Kidney (tissue), 14 donors: ENCODE results near the gene MKRN2. TPM values are rescaled to one million over a fixed set of nuclear protein-coding genes. Genes with fewer than 3 reads are reported as not detected.

Experiments used
- DNase-seq, 5 donors: peaks; one replicate each; pipeline ENCODE4 v3.0.0-alpha.2; 2013 to 2020
- FAIRE-seq: peaks from 2 replicates; lab custom pipeline; 2012; peaks lifted over from hg19 to GRCh38; lab: Jason Lieb, UNC
- H3K27ac ChIP-seq, 2 donors: one replicate each; pipeline ENCODE4 v1.7.0; 2013; ENCODE audit warnings: low read depth in 2 of 2, low read length in 2 of 2, inconsistent platforms in 1 of 2
- H3K27me3 ChIP-seq: one replicate; pipeline ENCODE4 v1.7.1; 2013; ENCODE audit warnings: low read length, inconsistent platforms; ENCODE audit not compliant: control insufficient read depth, insufficient read depth
- H3K36me3 ChIP-seq, 3 donors: one replicate each; pipeline versions ENCODE4 v1.7.0 to v1.7.1; 2013; ENCODE audit warnings: low read length in 3 of 3, control low read depth in 1 of 3, inconsistent platforms in 1 of 3; ENCODE audit not compliant: insufficient read depth in 3 of 3, control insufficient read depth in 2 of 3
- H3K4me1 ChIP-seq, 3 donors: one replicate each; pipeline versions ENCODE4 v1.7.0 to v1.7.1; 2013; ENCODE audit warnings: low read length in 3 of 3, inconsistent platforms in 1 of 3, low read depth in 1 of 3; ENCODE audit not compliant: control insufficient read depth in 2 of 3, insufficient read depth in 2 of 3
- H3K4me3 ChIP-seq, 3 donors: one replicate each; pipeline versions ENCODE4 v1.7.0 to v1.8.1; 2013; ENCODE audit warnings: low read length in 3 of 3, control low read depth in 1 of 3, inconsistent platforms in 1 of 3
- H3K9ac ChIP-seq, 3 donors: one replicate each; pipeline versions ENCODE4 v1.7.0 to v1.7.1; 2013; ENCODE audit warnings: low read length in 3 of 3, control low read depth in 1 of 3, inconsistent platforms in 1 of 3
- H3K9me3 ChIP-seq, 3 donors: one replicate each; pipeline versions ENCODE4 v1.7.0 to v1.7.1; 2013; ENCODE audit warnings: low read length in 3 of 3, control low read depth in 1 of 3, inconsistent platforms in 1 of 3; ENCODE audit not compliant: control insufficient read depth in 2 of 3, insufficient read depth in 1 of 3
- intact Hi-C: fragments of 100-400 bp; cut with DNase I; formaldehyde crosslinking; loops from one replicate; pipeline ENCODE4 v1.11.1; 2022
- polyA plus RNA-seq: library from polyadenylated mRNA; stranded (reverse); fragments of 350-450 nt; fragmentation: Illumina TruSeq; extraction: RNeasy Lipid Tissue Mini Kit (QIAGEN cat#74804); gene quantifications from one replicate; pipeline ENCODE4 v1.2.3, GENCODE V29; 2014; ENCODE audit warnings: low read depth, low replicate concordance; ENCODE audit not compliant: insufficient read depth
- total RNA-seq: library from RNA; stranded (reverse); fragmentation: NEBNext Ultra II Directional; extraction: Animal tissue kit (Norgen Biotek cat#: 25700); gene quantifications from one replicate; pipeline ENCODE4 v1.2.1, GENCODE V29; 2021
- TF ChIP-seq, protein P1 (sequence below): IDR thresholded peaks from 3 replicates; pipeline ENCODE4 v1.5.1; 2012; ENCODE audit warnings: mild to moderate bottlenecking, moderate library complexity, borderline replicate concordance; ENCODE audit not compliant: insufficient read depth; ENCODE audit errors: extremely low read depth
- donor health status: control.
- donor health status: control.
- donor health status: control.
- donor health status: control.
- donor health status: control.
- donor health status: DM: yes; HTN: yes; CAD: no.
- donor health status: Normal renal cell carcinoma (clear cell type).

MKRN2 gene
- total and polyA plus RNA-seq, 2 donors from 2014 or later = 15.9 to 27.0 TPM

DNA sequence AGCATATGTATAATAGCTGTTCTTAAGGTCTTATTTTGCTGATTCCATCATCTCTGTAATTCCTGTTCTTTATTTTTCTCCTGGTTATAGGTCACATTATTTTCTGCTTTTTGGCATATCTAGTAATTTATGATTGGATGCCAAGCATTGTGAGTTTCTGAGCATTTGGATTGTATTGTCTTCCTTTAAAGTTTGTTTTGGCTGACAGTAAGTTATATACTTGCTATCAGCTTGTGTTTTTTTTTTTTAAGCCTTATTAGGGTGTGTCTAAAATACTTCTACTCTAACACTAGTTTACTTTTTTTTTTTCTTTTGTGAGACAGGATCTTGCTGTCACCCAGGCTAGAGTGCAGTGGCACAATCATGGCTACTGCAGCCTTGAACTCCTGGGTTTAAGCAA lies 10.1 kb downstream of the MKRN2 start:
- intact Hi-C loops = no loop called here

DNA sequence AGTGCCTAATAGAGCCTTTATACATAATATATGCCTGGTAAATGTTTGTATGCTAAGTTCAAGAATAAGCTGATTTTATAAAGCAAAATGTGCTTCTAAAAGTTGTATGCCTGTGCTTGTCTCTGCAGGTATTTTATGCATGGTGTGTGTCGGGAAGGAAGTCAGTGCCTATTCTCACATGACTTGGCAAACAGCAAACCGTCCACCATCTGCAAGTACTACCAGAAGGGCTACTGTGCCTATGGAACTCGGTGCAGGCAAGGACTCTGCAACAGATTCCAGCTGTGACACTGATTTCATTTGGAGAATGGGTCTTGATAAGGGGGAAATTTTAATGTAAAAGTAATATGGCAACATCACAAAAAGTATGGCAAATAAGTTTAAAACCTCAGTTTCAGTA lies 11.9 kb downstream of the MKRN2 start:
- H3K27ac ChIP-seq = no peak overlapping the region
- intact Hi-C loops = no loop called here
- no peaks in the 10 kb centered on the region for H3K27me3 ChIP-seq
- no peak overlapping the region for H3K4me3 ChIP-seq
- H3K4me1 ChIP-seq = no peaks in the 10 kb centered on the region
- no peaks in the 10 kb centered on the region for H3K9me3 ChIP-seq
- FAIRE-seq (no peak), DNase-seq (no peak)
- no peak overlapping the region for H3K9ac ChIP-seq
- TF ChIP-seq, protein P1, sequence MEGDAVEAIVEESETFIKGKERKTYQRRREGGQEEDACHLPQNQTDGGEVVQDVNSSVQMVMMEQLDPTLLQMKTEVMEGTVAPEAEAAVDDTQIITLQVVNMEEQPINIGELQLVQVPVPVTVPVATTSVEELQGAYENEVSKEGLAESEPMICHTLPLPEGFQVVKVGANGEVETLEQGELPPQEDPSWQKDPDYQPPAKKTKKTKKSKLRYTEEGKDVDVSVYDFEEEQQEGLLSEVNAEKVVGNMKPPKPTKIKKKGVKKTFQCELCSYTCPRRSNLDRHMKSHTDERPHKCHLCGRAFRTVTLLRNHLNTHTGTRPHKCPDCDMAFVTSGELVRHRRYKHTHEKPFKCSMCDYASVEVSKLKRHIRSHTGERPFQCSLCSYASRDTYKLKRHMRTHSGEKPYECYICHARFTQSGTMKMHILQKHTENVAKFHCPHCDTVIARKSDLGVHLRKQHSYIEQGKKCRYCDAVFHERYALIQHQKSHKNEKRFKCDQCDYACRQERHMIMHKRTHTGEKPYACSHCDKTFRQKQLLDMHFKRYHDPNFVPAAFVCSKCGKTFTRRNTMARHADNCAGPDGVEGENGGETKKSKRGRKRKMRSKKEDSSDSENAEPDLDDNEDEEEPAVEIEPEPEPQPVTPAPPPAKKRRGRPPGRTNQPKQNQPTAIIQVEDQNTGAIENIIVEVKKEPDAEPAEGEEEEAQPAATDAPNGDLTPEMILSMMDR = no peak
- peaks cover 9 to 31% (median 27%) of the 10 kb centered on the region in 3 donors for H3K36me3 ChIP-seq

More for the DNA sequence above, 10.1 kb downstream of the MKRN2 start:
- Histone ChIP-seq H3K9ac (no peak overlapping the region), H3K36me3 (peaks cover 2 to 20% (median 18%) of the 10 kb centered on the region in 3 donors), H3K4me1 (no peaks in the 10 kb centered on the region), H3K27me3 (no peaks in the 10 kb centered on the region), H3K9me3 (no peaks in the 10 kb centered on the region), H3K27ac (no peak overlapping the region), H3K4me3 (no peak overlapping the region)
- no peak for FAIRE-seq
- no peak for DNase-seq
- TF ChIP-seq, protein P1 = no peak

DNA sequence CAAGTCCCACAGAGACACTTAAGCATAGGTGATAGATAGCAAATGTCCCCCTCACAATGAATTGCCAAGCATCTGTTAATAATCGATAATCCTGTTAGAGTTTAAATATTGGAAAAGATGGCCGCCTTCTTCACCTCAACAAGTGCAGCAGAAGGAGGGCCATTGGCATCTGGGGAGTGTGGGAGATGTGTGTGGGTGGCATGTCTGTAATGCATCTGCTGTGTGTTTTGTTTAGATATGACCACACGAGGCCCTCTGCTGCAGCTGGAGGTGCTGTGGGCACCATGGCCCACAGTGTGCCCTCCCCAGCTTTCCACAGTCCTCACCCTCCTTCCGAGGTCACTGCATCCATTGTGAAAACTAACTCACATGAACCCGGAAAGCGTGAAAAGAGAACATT lies 12.9 kb downstream of the MKRN2 start:
- FAIRE-seq = no peak
- no peak overlapping the region for H3K9ac ChIP-seq
- H3K27ac ChIP-seq = no peak overlapping the region
- H3K36me3 ChIP-seq = peaks cover 14 to 42% (median 38%) of the 10 kb centered on the region in 3 donors
- no peaks in the 10 kb centered on the region for H3K4me1 ChIP-seq
- intact Hi-C loops = no loop called here
- TF ChIP-seq, protein P1 = no peak
- H3K4me3 ChIP-seq = no peak overlapping the region
- H3K9me3 ChIP-seq = no peaks in the 10 kb centered on the region
- no peaks in the 10 kb centered on the region for H3K27me3 ChIP-seq
- DNase-seq = no peak

DNA sequence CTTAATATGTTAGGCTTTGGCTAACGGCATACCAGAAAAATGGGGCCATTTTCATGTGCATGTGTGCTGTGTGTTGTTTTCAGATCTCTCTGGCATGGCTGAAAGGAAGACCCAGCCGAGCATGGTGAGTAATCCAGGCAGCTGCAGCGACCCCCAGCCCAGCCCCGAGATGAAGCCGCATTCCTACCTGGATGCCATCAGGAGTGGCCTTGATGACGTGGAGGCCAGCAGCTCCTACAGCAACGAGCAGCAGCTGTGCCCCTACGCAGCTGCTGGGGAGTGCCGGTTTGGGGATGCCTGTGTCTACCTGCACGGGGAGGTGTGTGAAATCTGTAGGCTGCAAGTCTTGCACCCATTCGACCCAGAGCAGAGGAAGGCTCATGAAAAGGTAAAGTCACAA lies 15.1 kb downstream of the MKRN2 start:
- Histone ChIP-seq H3K4me1 (no peaks in the 10 kb centered on the region), H3K9me3 (no peaks in the 10 kb centered on the region), H3K27me3 (no peaks in the 10 kb centered on the region), H3K9ac (no peak overlapping the region), H3K4me3 (no peak overlapping the region), H3K36me3 (peaks cover 14 to 63% (median 50%) of the 10 kb centered on the region in 3 donors), H3K27ac (no peak overlapping the region)
- FAIRE-seq (no peak), DNase-seq (no peak)
- TF ChIP-seq, protein P1 = no peak
- intact Hi-C loops = no loop called here
